HepG2 (cell line): ENCODE measurements around the gene RPL5. TPM values are rescaled to one million over a fixed set of nuclear protein-coding genes. Genes with fewer than 3 reads are reported as not detected.
A peak's percentile ranks its signal among the peaks of the same experiment; 100 is the strongest.

Source experiments
- ATM ChIP-seq: fragments of 450-650 bp; IDR thresholded peaks from 2 replicates; pipeline ENCODE4 v1.7.1; 2017; ENCODE audit warnings: mild to moderate bottlenecking, borderline replicate concordance
- CREM ChIP-seq, 2 experiments: sonication (generic) in 1 of 2; formaldehyde crosslinking in 1 of 2; IDR thresholded peaks; 2 replicates each; pipeline versions ENCODE4 v1.4.0 to v1.6.1; 2016 to 2020; ENCODE audit warnings: antibody characterized with exemption in 1 of 2, mild to moderate bottlenecking in 1 of 2, missing genetic modification reagents in 1 of 2
- DBP ChIP-seq: sonication (generic); formaldehyde crosslinking; IDR thresholded peaks from 2 replicates; pipeline ENCODE4 v1.4.0; 2020; ENCODE audit warnings: missing genetic modification reagents; ENCODE audit errors: not compliant biosample characterization
- ELF4 ChIP-seq: sonication (generic); formaldehyde crosslinking; IDR thresholded peaks from 2 replicates; pipeline ENCODE4 v1.5.0; 2020; ENCODE audit warnings: missing genetic modification reagents, mild to moderate bottlenecking, moderate library complexity, borderline replicate concordance
- FOXK2 ChIP-seq: fragments of 450-650 bp; IDR thresholded peaks from 2 replicates; pipeline ENCODE4 v1.6.1; 2016
- HDAC2 ChIP-seq: sonication (generic); formaldehyde crosslinking; IDR thresholded peaks from 2 replicates; pipeline ENCODE4 v1.4.0; 2020; ENCODE audit warnings: missing genetic modification reagents
- IKZF5 ChIP-seq: IDR thresholded peaks from 2 replicates; pipeline ENCODE4 v1.6.1; 2018; ENCODE audit warnings: missing genetic modification reagents, mild to moderate bottlenecking, missing compliant biosample characterization
- KDM3A ChIP-seq: IDR thresholded peaks from 2 replicates; pipeline ENCODE4 v1.6.1; 2018; ENCODE audit warnings: low read depth, missing compliant biosample characterization
- KMT2A ChIP-seq: sonication (generic); formaldehyde crosslinking; IDR thresholded peaks from 2 replicates; pipeline ENCODE4 v1.4.0; 2020; ENCODE audit warnings: missing genetic modification reagents
- MED1 ChIP-seq: sonication (generic); formaldehyde crosslinking; IDR thresholded peaks from 2 replicates; pipeline ENCODE4 v1.4.0; 2020; ENCODE audit warnings: missing genetic modification reagents
- TCF7 ChIP-seq: sonication (generic); IDR thresholded peaks from 2 replicates; pipeline ENCODE4 v1.6.1; 2016; ENCODE audit warnings: antibody characterized with exemption, low read depth
- TFDP2 ChIP-seq: sonication (generic); formaldehyde crosslinking; IDR thresholded peaks from 2 replicates; pipeline ENCODE4 v1.4.0; 2020; ENCODE audit warnings: missing genetic modification reagents
- XBP1 ChIP-seq: sonication (generic); formaldehyde crosslinking; IDR thresholded peaks from 2 replicates; pipeline ENCODE4 v1.5.0; 2020; ENCODE audit warnings: missing genetic modification reagents
- ZBTB44 ChIP-seq: sonication (generic); formaldehyde crosslinking; IDR thresholded peaks from 2 replicates; pipeline ENCODE4 v1.4.0; 2020; ENCODE audit warnings: missing genetic modification reagents
- ZFP91 ChIP-seq: sonication (generic); formaldehyde crosslinking; IDR thresholded peaks from 2 replicates; pipeline ENCODE4 v1.9.0; 2022; ENCODE audit warnings: missing genetic modification reagents, mild to moderate bottlenecking, borderline replicate concordance
- ZNF232 ChIP-seq: sonication (generic); formaldehyde crosslinking; IDR thresholded peaks from 2 replicates; pipeline ENCODE4 v1.4.0; 2020; ENCODE audit warnings: missing genetic modification reagents, borderline replicate concordance
- ZNF275 ChIP-seq: sonication (generic); formaldehyde crosslinking; IDR thresholded peaks from 2 replicates; pipeline ENCODE4 v1.8.0; 2022; ENCODE audit warnings: missing genetic modification reagents, mild to moderate bottlenecking, inconsistent platforms, borderline replicate concordance
- ZNF331 ChIP-seq: sonication (generic); formaldehyde crosslinking; IDR thresholded peaks from 2 replicates; pipeline ENCODE4 v1.4.0; 2020; ENCODE audit warnings: missing genetic modification reagents
- ZNF430 ChIP-seq: sonication (generic); formaldehyde crosslinking; IDR thresholded peaks from 2 replicates; pipeline ENCODE4 v1.9.0; 2021; ENCODE audit warnings: mild to moderate bottlenecking, missing genetic modification reagents
- ZNF790 ChIP-seq: sonication (generic); formaldehyde crosslinking; IDR thresholded peaks from 2 replicates; pipeline ENCODE4 v1.8.0; 2022; ENCODE audit warnings: missing genetic modification reagents, mild to moderate bottlenecking, borderline replicate concordance
- ZUFSP ChIP-seq: sonication (generic); formaldehyde crosslinking; IDR thresholded peaks from 2 replicates; pipeline ENCODE4 v1.9.0; 2021; ENCODE audit warnings: missing genetic modification reagents, mild to moderate bottlenecking, borderline replicate concordance
- polyA plus RNA-seq, 8 experiments: library from polyadenylated mRNA; depleted of rRNA in 3 of 8; stranded (reverse) in 7 of 8; unstranded in 1 of 8; fragments of >200 nt; fragmentation: Illumina TruSeq in 4 of 8; extraction: Trizol in 4 of 8; gene quantifications; 2 replicates each; pipeline versions ENCODE4 v1.2.1 to v1.2.3, GENCODE V29; 2011 to 2016; ENCODE audit warnings: low read depth in 4 of 8, missing spikeins in 1 of 8, mixed read lengths in 1 of 8; ENCODE audit not compliant: insufficient read depth in 1 of 8
- total RNA-seq, 5 experiments: library from RNA; depleted of rRNA; stranded (reverse); fragments of >200 nt; fragmentation: Illumina TruSeq; extraction: Trizol; gene quantifications; 2 replicates each; pipeline ENCODE4 v1.2.3, GENCODE V29; 2016; ENCODE audit warnings: low read depth in 1 of 5

RPL5 gene
- total and polyA plus RNA-seq, 2 of the 13 experiments (the other 11 are each of a cell fraction or from before 2014, with no cell fraction given) = 2,304 to 2,520 TPM

- no peak for TF ChIP-seq ZBTB44 (CRISPR knock-in tag)
- no peak for TF ChIP-seq ZNF275
- no peak; the same call in 1 of the 2 replicates for TF ChIP-seq KMT2A (CRISPR knock-in tag)
- TF ChIP-seq KDM3A (CRISPR knock-in tag) = peak; percentile 34; the same call in 1 of the 2 replicates
- peak; percentile 44; the same call in 1 of the 2 replicates for TF ChIP-seq ZNF232 (CRISPR knock-in tag)
- TF ChIP-seq FOXK2 = no peak
- peak; percentile 23; the same call in 1 of the 2 replicates for TF ChIP-seq ZNF430 (CRISPR knock-in tag)
- TF ChIP-seq IKZF5 (CRISPR knock-in tag) = peak; percentile 75
- TF ChIP-seq TCF7 = peak; percentile 68
- peak; percentile 60 for TF ChIP-seq CREM (IDR thresholded peaks at IDR 0.05)
- TF ChIP-seq CREM (CRISPR knock-in tag; IDR thresholded peaks at IDR 0.05) = no peak
- TF ChIP-seq DBP (CRISPR knock-in tag) = no peak
- TF ChIP-seq ELF4 (CRISPR knock-in tag) = no peak
- no peak for TF ChIP-seq ATM
- peak; percentile 80 for TF ChIP-seq HDAC2 (CRISPR knock-in tag)
- peak; percentile 78 for TF ChIP-seq ZNF331 (CRISPR knock-in tag)
- no peak for TF ChIP-seq ZUFSP (CRISPR knock-in tag)
- no peak for TF ChIP-seq TFDP2
- TF ChIP-seq ZFP91 = no peak
- no peak for TF ChIP-seq ZNF790 (CRISPR knock-in tag)
- no peak for TF ChIP-seq XBP1 (CRISPR knock-in tag)
- peak; percentile 78 for TF ChIP-seq MED1 (CRISPR knock-in tag)
Observed at GRCh38 chr1:92886886-92887419, 55.1 kb downstream of the RPL5 start (continued).
